ENCODE measurements around the gene NCOA3.

DNA sequence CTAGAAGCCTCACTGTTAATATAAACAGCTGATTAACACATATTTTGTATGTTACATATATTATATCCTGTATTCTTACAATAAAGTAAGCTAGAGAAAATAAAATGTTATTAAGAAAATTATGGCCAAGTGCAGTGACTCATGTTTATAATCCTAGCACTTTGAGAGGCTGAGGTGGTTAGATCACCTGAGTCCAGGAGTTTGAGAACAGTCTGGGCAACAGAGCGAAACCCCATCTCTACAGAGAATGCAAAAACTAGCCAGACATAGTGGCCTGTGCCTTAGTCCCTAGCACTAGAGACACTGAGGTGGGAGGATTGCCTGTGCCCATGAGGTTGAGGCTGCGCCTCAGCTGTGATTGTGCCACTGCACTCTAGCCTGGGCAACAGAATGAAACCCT lies 81.9 kb downstream of the NCOA3 start:
- TF ChIP-seq TARDBP (IDR thresholded peaks at IDR 0.05) = no peak
- TF ChIP-seq BHLHE40 (IDR thresholded peaks at IDR 0.05; ENCODE audit: borderline replicate concordance) = no peak
- TF ChIP-seq CTBP1 (IDR thresholded peaks at IDR 0.05; ENCODE audit: borderline replicate concordance) = no peak
